Measurements from ENCODE around the gene GPR42. TPM values are rescaled to one million over a fixed set of nuclear protein-coding genes. Genes with fewer than 3 reads are reported as not detected.

Gene GPR42
- total RNA-seq, 1 experiment from 2014 or later, result not detected

DNA sequence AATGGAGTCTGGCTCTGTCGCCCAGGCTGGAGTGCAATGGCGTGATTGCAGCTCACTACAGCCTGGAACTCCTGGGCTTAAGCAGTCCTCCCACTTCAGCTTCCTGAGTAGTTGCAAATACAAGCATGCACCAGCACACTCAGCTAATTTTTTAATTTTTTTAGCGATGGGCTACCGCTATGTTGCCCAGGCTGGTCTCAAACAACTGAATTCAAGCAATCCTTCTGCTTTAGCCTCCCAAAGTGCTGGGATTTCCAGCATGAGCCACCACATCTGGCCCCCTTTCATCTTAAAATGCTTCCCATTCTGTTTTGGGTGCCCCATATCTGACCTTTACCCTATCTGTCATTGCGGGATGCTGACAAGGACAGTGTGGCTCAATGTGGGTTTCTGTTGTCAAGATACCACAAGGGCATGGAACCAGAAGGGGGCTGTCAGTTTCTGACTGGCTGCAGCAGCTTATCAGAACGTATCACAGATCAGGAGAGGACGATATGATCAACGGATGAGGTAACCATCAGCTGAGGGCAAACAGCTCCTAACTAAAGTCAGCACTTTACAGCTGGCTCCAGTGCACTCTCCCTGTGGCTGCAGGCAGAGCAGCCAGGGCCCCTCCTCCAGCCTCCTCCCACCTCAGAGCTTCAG is 32.4 kb downstream of the GPR42 start (continued):
- TF ChIP-seq ZNF232 (CRISPR knock-in tag; IDR thresholded peaks at IDR 0.05) (no peak), ZNF671 (CRISPR knock-in tag; IDR thresholded peaks at IDR 0.05) (no peak)
- TF ChIP-seq, protein P1, sequence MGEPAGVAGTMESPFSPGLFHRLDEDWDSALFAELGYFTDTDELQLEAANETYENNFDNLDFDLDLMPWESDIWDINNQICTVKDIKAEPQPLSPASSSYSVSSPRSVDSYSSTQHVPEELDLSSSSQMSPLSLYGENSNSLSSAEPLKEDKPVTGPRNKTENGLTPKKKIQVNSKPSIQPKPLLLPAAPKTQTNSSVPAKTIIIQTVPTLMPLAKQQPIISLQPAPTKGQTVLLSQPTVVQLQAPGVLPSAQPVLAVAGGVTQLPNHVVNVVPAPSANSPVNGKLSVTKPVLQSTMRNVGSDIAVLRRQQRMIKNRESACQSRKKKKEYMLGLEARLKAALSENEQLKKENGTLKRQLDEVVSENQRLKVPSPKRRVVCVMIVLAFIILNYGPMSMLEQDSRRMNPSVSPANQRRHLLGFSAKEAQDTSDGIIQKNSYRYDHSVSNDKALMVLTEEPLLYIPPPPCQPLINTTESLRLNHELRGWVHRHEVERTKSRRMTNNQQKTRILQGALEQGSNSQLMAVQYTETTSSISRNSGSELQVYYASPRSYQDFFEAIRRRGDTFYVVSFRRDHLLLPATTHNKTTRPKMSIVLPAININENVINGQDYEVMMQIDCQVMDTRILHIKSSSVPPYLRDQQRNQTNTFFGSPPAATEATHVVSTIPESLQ (CRISPR knock-in tag; IDR thresholded peaks at IDR 0.05), result no peak

DNA sequence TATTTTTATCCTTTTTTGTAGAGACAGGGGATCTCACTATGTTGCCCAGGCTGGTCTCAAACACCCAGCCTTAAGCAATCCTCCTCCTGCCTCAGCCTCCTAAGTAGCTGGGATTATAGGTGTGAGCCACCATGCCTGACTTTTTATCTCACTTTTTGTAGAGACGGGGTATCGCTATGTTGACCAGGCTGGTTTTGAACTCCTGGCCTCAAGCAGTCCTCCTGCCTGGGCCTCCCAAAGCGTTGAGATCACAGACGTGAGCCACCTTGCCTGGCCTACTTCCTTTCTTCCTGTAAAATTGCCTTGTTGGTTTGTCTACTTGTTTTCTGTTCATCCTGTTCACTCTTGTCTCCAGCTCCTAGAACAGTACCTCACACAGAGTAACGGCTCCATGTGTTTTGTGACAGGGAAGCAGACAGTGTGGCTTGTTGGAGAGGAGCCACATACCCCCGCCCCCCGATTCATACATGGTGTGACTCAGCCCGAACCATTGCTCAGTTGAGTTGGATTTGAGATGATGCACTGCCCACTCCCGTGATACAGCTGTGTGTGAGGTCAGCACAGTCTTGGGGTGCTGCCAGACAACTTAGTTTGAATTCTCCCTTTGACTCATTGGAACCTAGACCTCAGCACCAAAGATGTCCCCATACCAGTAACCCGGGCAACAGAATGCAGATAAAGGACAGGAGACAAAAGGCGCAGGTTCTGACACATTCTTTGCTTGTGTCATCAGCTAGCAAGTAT is 34.2 kb downstream of the GPR42 start:
- Mint-ChIP-seq H3K9me3 (no peaks in the 10 kb centered on the region), H3K27me3 (ENCODE audit: low read depth) (peaks cover 11% of the 10 kb centered on the region), H3K36me3 (no peaks in the 10 kb centered on the region), H3K4me1 (no peaks in the 10 kb centered on the region), H3K4me3 (no peak overlapping the region), H3K27ac (no peak overlapping the region)
- 0 out of 2 replicates have a peak, but pooled peaks have one; percentile 30 for ATAC-seq
- TF ChIP-seq NFE2L1 (CRISPR knock-in tag; IDR thresholded peaks at IDR 0.05) (no peak), FOXP1 (CRISPR knock-in tag; IDR thresholded peaks at IDR 0.05; ENCODE audit: borderline replicate concordance) (no peak), ZNF219 (CRISPR knock-in tag; IDR thresholded peaks at IDR 0.05; ENCODE audit: borderline replicate concordance) (no peak), ATF1 (CRISPR knock-in tag; IDR thresholded peaks at IDR 0.05) (no peak), NR2C2 (CRISPR knock-in tag; IDR thresholded peaks at IDR 0.05) (no peak), KAT7 (CRISPR knock-in tag; IDR thresholded peaks at IDR 0.05; ENCODE audit: borderline replicate concordance) (no peak), ZNF263 (CRISPR knock-in tag; IDR thresholded peaks at IDR 0.05; ENCODE audit: low read depth) (no peak), ZNF317 (CRISPR knock-in tag; IDR thresholded peaks at IDR 0.05; ENCODE audit: borderline replicate concordance, low read depth) (no peak), CREB1 (CRISPR knock-in tag; IDR thresholded peaks at IDR 0.05) (no peak), ETV6 (CRISPR knock-in tag; IDR thresholded peaks at IDR 0.05) (no peak), TEAD1 (CRISPR knock-in tag; IDR thresholded peaks at IDR 0.05) (no peak)
- TF ChIP-seq, protein P2, sequence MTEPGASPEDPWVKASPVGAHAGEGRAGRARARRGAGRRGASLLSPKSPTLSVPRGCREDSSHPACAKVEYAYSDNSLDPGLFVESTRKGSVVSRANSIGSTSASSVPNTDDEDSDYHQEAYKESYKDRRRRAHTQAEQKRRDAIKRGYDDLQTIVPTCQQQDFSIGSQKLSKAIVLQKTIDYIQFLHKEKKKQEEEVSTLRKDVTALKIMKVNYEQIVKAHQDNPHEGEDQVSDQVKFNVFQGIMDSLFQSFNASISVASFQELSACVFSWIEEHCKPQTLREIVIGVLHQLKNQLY (CRISPR knock-in tag; IDR thresholded peaks at IDR 0.05), result no peak
- TF ChIP-seq, protein P3, sequence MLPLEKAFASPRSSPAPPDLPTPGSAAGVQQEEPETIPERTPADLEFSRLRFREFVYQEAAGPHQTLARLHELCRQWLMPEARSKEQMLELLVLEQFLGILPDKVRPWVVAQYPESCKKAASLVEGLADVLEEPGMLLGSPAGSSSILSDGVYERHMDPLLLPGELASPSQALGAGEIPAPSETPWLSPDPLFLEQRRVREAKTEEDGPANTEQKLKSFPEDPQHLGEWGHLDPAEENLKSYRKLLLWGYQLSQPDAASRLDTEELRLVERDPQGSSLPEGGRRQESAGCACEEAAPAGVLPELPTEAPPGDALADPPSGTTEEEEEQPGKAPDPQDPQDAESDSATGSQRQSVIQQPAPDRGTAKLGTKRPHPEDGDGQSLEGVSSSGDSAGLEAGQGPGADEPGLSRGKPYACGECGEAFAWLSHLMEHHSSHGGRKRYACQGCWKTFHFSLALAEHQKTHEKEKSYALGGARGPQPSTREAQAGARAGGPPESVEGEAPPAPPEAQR (CRISPR knock-in tag; IDR thresholded peaks at IDR 0.05), result no peak
- TF ChIP-seq, protein P4, sequence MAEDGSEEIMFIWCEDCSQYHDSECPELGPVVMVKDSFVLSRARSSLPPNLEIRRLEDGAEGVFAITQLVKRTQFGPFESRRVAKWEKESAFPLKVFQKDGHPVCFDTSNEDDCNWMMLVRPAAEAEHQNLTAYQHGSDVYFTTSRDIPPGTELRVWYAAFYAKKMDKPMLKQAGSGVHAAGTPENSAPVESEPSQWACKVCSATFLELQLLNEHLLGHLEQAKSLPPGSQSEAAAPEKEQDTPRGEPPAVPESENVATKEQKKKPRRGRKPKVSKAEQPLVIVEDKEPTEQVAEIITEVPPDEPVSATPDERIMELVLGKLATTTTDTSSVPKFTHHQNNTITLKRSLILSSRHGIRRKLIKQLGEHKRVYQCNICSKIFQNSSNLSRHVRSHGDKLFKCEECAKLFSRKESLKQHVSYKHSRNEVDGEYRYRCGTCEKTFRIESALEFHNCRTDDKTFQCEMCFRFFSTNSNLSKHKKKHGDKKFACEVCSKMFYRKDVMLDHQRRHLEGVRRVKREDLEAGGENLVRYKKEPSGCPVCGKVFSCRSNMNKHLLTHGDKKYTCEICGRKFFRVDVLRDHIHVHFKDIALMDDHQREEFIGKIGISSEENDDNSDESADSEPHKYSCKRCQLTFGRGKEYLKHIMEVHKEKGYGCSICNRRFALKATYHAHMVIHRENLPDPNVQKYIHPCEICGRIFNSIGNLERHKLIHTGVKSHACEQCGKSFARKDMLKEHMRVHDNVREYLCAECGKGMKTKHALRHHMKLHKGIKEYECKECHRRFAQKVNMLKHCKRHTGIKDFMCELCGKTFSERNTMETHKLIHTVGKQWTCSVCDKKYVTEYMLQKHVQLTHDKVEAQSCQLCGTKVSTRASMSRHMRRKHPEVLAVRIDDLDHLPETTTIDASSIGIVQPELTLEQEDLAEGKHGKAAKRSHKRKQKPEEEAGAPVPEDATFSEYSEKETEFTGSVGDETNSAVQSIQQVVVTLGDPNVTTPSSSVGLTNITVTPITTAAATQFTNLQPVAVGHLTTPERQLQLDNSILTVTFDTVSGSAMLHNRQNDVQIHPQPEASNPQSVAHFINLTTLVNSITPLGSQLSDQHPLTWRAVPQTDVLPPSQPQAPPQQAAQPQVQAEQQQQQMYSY (CRISPR knock-in tag; IDR thresholded peaks at IDR 0.05), result no peak
- TF ChIP-seq, protein P5, sequence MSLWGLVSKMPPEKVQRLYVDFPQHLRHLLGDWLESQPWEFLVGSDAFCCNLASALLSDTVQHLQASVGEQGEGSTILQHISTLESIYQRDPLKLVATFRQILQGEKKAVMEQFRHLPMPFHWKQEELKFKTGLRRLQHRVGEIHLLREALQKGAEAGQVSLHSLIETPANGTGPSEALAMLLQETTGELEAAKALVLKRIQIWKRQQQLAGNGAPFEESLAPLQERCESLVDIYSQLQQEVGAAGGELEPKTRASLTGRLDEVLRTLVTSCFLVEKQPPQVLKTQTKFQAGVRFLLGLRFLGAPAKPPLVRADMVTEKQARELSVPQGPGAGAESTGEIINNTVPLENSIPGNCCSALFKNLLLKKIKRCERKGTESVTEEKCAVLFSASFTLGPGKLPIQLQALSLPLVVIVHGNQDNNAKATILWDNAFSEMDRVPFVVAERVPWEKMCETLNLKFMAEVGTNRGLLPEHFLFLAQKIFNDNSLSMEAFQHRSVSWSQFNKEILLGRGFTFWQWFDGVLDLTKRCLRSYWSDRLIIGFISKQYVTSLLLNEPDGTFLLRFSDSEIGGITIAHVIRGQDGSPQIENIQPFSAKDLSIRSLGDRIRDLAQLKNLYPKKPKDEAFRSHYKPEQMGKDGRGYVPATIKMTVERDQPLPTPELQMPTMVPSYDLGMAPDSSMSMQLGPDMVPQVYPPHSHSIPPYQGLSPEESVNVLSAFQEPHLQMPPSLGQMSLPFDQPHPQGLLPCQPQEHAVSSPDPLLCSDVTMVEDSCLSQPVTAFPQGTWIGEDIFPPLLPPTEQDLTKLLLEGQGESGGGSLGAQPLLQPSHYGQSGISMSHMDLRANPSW (CRISPR knock-in tag; conservative IDR thresholded peaks at IDR 0.05; ENCODE audit: low read depth), result no peak
- no peak for DNase-seq (ENCODE audit: low spot score)
- ChIA-PET CTCF (interaction anchor here (0.9 kb wide), 1 partner anchor 90 kb away, joined by 3 read pairs; no protein-coding TSS in a partner anchor), POLR2A (no interaction called here)

All from WTC11 (cell line).